NK-92 treated with Interleukin-12 subunit alpha and Interleukin-12 subunit beta, amount 100 ng/mL, for 24 hours (cell line): ENCODE measurements around the gene PMM2.
"Not testable (repeated sequence)": the region's sequence is repeated elsewhere in the genome, so short reads cannot be mapped to it uniquely, and the experiment has no call there.

ENCODE experiments used
- DNase-seq: peaks from one replicate; lab custom pipeline; 2025; lab: John Stamatoyannopoulos, UW

Gene PMM2

DNA sequence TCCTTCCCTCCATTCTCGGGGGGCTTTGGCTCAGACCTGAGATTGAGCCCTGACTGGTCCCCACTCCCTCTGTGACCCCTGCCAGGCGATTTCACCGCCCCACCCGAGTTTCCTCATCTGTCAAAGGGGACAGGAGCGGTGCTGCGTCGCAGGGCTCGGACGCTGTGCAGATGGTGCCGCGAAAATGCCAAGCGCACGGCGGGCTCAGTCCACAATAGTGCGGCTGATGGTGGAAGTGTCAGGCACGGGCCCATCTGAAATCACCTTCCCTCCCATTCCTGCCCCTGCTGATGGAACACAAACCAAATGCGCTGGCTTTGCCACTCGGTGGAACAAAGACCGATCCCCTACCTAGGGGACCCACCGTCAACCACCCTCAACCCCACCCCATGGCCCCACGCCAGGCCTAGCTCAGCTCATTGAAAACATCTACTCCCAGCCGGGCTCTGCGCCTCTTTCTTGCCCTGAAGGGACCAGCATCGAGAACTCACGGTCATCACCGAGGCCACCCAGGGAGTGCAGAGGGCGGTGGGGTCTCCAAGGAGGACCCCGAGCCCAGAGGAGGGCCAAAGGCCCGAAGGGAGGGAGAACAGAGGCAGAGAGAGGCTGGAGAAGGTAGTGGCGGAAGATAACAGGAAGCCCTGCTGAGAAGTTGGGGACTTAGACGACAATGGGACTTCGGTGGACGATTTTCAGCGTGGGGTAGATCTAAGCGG, 69.7 kb downstream of the PMM2 start:
- DNase-seq, result no peak

DNA sequence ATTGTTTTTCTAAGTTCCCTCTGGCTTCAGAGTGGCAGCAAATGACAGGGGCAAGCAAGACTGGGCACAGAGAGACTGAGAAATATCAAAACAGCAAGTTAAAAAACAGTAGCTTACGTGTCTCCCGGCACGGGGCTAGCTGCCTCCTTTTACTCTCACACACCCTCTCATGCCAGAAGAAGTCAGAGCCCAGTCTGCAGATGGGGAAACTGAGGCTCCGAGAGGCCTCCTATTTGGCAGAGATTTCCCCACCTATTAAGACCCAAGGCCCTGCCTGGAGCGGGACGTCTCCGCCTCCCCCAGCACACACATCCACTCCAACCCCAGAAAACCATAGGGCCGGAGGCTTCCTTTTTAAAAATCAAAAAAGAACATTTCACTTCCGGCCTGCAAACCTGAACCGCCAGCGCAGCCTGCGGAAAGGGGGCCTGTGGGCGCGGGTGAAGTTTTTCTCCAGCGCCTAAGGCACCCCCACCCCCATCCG, 70.3 kb downstream of the PMM2 start:
- no peak for DNase-seq

DNA sequence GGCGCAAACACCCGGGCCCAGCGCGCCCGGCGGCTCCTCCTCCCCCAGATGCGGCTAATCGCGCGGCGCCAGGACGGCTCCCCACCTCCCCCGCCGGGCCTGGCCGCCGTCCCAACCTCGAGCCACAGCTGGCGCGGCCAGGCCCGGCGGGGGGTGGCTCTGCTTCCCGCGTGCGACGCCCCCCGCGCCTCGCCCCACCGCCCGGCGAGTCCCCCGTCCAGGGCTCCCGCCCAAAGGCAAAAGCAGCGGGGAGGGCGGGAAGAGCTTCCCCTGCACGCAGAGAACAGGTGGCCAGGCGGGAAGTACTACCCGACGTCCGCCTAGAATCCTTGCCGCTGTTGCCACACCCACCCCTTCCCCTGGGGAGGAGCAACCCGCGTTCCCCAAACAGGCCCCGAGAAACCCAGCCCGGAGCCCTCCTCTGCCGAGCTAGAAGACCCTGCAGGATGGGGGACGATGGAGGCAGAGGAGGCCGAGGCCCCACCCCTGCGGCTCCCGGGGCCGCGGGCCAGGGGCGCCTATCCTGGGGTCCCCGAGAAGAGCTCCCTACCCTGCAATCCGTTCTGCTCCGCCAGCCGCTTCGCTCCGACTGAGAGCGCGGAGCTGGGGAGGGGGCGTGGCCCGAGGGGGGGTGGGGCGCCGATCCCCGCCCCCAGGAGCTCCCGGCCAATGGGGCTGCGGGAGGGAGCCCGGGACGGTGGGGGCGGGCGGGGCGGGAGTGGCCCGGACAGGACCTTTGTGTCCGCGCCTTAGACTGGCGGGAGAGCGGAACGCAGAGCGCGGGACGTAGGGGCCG, 71.0 kb downstream of the PMM2 start, which contains the start of gene CARHSP1:
Gene CARHSP1, minus strand, starts transcription at position 591 of the 796 bp plus-strand sequence. CDS start 9,678 bp downstream, outside the sequence.
- peak; percentile 90 for DNase-seq

DNA sequence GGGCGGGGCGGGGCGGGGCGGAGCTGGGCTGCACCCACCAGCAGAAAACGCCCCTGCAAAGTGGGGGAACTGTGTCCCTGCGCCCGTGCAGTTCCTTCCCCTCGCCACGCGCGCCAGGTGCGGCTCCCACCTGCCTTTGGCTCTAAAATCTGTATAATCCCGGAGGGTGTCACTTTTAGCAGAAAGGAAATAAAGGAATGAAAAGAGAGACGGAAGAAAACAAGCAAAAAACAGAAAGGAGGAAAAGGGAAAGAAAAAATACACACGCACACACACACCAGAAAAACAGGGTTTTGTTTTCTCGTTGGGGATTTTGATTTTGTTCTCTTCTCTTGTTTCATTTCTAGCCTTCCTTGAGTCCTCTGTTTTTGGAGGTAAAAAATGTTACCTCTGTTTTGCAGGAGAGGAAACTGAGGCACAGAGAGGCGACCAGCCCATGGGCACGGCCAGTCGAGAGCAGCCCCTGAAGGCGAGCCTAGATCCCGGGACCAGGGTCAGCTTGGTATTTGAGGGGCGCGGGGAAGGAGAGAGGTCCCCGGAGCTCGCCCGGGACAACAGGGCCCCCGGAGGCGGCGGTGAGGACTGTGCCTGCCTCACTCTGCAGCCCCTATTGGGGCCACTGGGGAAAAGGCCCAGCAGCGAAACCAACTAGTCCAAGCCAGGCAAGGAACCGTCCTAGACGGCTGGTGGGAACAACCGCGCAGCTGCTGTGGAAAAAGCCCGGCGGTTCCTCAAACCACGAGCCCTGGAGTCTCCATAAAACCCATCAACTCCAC, 71.8 kb downstream of the PMM2 start:
- DNase-seq, result no peak

DNA sequence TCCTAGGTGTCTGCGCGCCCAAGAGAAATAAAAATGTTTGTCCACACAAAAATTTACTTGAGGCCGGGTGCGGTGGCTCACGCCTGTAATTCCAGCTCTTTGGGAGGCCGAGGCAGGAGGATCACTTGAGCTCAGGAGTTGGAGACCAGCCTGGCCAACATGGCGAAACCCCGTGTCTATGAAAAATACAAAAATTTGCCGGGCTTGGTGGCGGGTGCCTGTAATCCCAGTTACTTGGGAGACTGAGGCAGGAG, 72.3 kb downstream of the PMM2 start:
- not testable (repeated sequence) for DNase-seq

DNA sequence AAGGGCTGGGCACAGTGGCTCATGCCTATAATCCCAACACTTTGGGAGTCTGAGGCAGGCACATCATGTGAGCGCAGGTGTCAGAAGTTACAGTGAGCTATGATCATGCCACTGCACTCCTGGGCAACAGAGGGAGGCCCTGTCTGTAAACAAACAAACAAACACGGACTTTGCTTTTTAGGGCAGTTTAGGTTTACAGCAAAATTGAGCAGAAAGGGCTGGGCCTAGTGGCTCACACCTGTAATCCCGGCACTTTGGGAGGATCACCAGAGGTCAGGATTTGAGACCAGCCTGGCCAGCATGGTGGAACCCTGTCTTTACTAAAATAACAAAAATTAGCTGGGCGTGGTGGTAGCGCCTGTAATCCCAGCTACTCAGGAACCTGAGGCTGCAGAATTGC, 74.4 kb downstream of the PMM2 start:
- no peak for DNase-seq

DNA sequence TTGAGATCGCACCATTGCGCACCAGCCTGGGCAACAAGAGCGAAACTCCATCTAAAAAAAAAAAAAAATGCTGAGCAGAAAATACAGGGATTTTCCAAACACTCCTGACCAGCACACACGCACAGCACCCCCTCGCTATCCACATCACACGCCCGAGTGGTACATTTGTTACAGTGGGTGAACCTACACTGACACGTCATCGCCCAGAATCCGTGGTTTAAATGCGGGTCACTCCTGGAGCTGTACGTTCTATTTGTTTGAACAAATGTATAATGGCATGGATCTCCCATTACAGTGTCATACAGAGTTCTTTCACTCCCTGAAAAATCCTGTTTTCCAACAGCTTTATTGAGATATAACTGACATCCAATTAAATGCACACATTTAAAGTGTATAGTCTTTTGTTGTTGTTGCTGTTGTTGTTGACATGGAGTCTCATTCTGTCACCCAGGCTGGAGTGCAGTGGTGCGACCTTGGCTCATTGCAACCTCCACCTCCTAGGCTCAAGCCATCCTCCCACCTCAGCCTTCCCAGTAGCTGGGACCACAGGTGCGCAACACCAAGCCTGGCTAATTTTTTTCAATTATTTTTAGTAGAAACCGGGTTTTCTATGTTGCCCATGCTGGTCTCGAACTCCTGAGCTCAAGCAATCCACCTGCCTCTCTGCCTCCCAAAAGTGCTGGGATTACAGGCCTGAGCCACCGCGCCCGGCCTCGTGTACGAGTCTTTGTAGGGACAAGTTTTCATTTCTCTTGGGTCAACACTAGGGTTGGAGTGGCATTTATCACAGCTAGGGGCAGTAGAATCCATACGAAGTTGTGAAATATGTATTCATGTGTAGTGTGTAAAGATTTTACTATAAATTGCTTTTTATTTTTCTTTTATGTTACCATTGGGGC, 75.6 kb downstream of the PMM2 start:
- no peak for DNase-seq

DNA sequence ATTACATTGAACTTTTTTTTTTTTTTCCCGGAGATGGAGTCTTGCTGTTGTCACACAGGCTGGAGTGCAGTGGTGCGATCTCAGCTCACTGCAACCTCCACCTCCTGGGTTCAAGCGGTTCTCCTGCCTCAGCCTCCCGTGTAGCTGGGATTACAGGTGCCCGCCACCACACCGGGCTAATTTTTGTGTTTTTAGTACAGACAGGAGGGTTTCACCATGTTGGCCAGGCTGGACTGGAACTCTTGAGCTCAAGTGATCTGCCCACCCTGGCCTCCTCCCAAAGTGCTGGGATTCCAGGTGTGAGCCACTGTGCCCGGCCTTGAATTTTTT, 76.2 kb downstream of the PMM2 start:
- DNase-seq, result not testable (repeated sequence)

DNA sequence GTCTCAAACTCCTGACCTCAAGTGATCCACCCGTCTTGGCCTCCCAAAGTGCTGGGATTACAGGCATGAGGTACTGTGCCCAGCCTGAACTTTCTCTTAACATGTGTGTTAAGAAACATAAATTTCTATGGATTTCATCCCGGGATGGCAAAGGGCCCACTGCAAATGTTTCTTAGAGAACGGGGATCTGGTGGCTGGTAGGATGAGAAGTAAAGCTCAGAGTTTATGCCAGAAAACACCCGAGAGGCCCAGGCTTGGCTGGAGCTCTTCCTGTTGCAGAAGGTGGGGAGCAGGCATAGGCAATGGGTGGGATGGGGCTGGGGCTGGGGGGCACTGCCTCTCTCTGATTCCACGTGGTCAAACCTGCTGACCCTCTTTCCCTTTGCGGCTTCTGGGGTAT, 76.7 kb downstream of the PMM2 start:
- no peak for DNase-seq

DNA sequence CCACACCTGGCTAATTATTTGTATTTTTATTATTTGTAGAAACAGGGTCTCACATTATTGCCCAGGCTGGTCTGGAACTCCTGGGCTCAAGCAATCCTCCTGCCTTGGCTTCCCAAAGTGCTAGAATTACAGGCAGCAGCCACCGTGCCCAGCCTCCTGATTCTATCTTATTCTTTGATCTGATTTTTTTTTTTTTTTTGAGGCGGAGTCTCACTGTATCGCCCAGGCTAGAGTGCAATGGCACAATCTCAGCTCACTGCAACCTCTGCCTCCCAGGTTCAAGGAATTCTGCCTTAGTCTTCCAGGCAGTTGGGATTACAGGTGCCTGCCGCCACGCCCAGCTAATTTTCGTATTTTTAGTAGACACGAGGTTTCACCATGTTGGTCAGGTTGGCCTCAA, 77.7 kb downstream of the PMM2 start:
- not testable (repeated sequence) for DNase-seq

DNA sequence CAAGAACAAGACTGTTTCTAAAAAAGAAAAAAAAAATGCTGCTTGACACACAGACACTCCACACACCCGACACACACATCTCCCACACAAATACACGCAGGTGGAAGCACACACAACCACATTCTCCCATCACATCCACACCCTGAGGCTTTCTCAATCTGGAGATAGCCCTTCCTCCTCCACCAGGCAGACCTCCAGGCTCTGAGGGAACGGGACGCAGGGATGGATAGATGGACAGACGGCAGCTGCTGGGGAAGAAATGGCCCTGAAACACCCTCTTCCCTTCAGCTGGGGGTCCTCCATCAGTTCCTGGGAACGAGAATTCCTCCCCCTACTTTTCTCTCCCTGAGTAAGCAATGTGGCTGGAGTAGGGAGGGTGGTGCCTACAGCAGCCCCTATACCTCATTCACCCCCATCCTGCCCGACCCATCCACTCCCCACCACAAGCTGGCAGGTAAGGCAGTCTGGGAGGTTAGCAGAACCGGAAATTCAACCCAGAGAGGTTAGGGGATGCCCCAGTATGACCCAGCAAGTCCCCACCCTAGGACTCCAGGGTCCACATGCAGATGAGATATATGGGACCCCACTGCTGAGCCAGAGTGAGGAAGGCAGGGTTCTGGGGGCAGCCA, 80.4 kb downstream of the PMM2 start:
- DNase-seq, result no peak

DNA sequence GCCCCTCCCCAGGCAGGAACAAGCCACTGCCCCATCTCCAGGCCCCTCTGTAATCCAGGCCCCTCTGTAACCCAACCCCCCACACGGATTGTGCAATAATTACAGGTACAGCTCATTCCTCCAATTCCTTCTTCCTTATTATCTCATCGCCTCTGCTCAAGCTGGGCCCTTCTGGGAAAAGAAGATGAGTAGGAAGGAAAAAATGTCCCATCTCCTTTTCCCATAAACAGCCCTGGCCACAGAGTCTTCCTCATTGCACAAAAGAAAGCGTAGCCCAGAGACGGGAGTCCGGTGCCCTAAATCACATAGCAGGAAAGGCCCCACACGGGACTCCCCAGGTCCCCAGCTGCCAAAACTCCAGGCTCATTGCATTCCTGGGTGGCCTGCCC, 80.9 kb downstream of the PMM2 start:
- DNase-seq, result no peak

DNA sequence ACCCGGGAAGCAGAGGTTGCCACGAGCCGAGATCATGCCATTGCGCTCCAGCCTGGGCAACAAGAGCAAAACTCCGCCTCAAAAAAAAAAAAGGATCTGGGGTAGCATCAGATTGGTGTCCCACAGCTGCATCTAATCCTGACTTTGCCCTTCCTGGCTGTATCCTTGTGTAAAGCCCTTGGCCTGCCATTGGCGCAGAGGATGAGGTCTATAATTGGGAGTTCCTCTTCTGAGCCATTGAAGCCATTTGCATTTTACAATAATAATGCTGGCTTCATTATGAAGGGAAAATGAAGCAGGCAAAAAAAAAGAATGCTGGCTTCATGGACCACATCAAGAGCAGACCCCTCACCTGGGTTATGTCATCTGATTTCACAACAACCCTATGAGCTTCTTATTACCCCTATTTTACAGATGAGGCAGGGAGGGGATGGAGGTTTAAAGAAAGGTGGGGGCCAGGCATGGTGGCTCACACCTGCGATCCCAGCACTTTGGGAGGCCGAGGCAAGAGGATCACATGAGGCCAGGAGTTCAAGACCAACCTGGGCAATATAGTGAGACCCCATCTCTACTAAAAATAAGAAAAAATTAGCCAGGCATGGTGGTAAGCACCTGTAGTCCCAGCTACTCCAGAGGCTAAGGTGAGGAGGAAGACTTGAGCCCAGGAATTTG, 83.3 kb downstream of the PMM2 start:
- no peak for DNase-seq

DNA sequence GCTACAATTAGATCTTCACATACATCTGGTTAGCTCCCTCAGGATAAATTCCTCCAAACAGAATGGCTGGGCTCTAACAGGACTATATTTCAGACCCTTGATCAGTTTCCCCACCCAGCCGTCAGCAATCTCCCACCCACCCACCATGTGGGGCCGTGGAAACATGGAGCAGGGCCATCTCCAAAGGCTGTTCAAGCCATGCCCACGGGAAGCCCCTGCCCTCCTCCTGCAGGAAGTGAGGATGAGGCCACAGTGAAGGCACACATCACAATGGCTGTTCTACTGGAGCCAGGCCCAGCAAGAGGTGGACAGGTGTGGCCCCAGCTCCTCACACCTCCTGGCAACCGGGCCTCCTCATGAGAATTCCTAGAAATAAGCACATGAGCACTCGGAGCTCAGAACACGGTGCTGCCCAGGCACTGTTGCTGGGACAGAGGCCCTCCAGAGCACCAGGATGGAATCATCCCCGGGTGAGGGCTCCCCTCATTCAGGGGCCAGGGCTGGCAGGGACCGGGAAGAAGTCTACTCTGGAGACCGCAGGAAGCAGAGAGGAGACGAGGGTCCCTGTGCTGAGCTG, 84.5 kb downstream of the PMM2 start, which contains the start of gene LITAFD:
Gene LITAFD, plus strand, starts transcription at position 311 of the 577 bp plus-strand sequence. CDS start 2,005 bp downstream, outside the sequence.
- DNase-seq, result no peak

DNA sequence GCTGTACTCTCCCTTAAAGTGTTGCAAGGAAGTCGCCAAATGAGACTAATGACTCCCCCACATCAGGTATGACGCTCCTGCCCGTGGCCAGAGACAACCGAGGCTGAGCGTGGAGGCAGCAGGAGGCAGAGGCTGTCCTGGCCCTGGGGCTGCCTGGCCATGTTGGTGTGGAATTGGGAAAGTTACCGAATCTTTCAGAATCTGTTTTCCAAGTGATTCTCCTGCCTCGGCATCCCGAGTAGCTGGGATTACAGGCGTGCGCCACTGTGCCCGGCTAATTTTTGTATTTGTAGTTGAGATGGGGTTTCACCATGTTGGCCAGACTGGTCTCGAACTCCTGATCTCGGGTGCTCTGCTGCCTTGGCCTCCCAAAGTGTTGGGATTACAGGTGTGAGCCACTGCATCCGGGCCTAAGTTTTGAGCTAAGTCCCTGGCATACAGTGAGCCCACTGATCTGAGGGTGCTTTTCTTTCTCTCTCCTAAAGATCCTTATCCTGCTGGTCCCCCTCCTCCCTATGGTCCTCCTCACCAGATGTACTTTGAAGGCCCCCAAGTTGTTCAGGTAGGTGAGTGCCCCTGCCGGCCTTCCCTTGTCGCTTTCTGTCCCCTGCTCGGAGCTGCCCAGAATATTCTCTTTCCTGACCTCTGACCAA, 85.2 kb downstream of the PMM2 start:
- DNase-seq, result no peak

DNA sequence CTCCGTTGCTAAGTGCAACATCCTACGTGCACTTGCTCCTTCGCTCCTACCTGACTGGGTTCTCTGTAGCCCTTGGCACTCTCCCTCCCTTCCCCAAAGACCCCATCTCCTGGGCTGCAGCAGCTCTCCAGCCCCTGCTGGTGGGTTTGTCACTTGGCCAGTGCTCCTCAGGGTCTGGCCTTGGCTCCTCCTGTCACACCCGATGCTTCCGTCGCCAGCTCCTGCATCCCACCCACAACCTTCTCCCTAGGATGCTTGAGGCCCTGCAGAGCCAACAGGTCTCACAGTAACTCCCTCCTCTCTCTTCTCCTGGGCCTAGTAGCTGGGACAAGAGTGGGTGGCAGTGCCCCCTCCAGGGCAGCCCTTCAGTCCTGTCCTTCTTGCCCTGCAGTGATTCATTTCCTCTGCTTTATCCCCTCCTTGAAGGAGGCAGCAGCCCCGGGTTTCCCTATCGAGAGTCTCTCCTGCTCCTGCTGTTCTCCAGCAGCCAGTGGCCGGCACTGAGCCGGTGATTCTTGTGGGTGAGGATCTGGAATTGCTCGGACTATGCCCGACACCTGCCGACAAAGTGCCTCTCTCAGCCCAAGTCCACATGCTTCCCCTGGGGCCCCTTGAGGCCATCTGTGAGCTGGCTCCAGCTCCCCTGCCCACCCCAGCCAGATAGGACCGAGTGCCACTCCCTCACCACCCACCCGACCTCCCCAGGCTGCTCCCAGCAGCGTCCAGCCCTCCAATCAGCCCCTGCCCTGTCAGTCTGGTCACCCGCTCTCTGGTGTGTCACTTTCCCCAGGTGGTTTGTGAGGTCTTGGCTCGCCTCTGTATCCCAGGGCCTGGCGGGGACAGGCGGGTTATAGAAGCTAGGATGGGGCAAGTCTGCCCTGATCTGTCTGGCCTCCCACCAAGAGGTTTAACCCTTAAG, 88.3 kb downstream of the PMM2 start:
- DNase-seq, result no peak

DNA sequence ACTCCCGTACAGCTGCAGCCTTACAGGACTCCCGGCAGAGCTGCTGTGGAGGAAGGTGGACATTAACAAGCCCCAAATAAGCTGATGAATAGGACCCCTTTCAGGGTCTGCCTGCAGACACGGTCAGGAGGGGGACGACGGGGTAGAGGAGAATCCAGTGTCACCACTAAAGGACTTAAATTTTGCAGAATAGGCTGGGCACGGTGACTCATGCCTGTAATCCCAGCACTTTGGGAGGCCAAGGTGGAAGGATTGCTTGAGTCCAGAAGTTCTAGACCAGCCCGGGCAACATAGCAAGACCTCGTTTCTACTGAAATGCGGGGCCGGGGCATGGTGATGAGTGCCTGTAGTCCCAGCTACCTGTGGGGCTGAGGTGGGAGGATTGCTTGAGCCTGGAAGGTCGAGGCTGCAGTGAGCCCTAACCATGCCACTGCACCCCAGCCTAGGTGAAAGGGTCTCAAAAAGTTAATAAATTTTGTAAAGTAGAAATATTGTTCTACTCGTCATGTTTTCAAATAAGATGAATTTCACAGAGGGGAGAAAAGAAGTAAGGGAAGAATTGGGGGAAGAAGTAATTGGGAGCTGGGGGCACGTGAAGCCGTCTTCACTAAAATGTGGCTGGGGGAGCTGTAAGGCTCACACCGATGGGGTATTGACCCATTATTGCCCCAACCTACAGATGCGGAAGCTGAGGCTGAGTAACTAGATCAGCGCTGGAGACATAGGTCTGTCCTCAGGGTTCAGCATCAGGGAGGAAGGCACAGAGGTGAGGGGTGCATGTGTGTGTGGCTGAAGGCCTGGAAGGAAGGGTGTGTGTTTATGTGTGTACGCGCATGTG, 89.2 kb downstream of the PMM2 start:
- DNase-seq, result no peak

DNA sequence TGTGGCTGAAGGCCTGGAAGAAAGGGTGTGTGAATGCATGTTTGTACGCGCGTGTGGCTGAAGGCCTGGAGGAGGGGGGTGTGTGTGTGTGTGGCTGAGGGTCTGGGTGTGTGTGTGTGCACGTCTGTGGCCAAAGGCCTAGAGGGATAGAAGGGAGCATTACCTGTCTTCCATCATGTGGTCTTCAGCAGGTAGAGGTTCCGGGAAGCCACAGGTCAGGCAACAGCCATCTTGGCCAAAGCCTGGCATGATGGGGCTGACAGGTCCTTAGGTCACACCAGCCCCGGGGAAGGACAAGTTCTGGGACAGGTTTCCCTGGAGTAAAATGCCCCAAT, 89.8 kb downstream of the PMM2 start:
- no peak for DNase-seq
